ENCODE data around the gene HERPUD1. TPM values are rescaled to one million over a fixed set of nuclear protein-coding genes. Genes with fewer than 3 reads are reported as not detected.

HERPUD1 gene
- total RNA-seq, 1 donor from 2014 or later, result 97.7 TPM

- no peak overlapping the region for H3K27ac ChIP-seq
- H3K4me3 ChIP-seq, result no peak overlapping the region
- intact Hi-C loops (cut with DNase I), result no loop called here
- TF ChIP-seq CTCF (IDR thresholded peaks at IDR 0.05), result no peak
- no peak for TF ChIP-seq POLR2AphosphoS5 (IDR thresholded peaks at IDR 0.05; ENCODE audit: insufficient read depth in 1 of 2, low read depth in 1 of 2)
- no peak for TF ChIP-seq POLR2A (IDR thresholded peaks at IDR 0.05)
- H3K9me3 ChIP-seq, result no peaks in the 10 kb centered on the region
- peaks cover 0 to 76% of the 10 kb centered on the region in 2 donors for H3K36me3 ChIP-seq
- H3K27me3 ChIP-seq, result no peaks in the 10 kb centered on the region
- DNase-seq (ENCODE audit: extremely low spot score in 2 of 2), result no peak
- H3K4me1 ChIP-seq, result peaks cover under 1% of the 10 kb centered on the region
These were observed 11.9 kb downstream of the HERPUD1 start for GRCh38 chr16:56943761-56944375.

DNA sequence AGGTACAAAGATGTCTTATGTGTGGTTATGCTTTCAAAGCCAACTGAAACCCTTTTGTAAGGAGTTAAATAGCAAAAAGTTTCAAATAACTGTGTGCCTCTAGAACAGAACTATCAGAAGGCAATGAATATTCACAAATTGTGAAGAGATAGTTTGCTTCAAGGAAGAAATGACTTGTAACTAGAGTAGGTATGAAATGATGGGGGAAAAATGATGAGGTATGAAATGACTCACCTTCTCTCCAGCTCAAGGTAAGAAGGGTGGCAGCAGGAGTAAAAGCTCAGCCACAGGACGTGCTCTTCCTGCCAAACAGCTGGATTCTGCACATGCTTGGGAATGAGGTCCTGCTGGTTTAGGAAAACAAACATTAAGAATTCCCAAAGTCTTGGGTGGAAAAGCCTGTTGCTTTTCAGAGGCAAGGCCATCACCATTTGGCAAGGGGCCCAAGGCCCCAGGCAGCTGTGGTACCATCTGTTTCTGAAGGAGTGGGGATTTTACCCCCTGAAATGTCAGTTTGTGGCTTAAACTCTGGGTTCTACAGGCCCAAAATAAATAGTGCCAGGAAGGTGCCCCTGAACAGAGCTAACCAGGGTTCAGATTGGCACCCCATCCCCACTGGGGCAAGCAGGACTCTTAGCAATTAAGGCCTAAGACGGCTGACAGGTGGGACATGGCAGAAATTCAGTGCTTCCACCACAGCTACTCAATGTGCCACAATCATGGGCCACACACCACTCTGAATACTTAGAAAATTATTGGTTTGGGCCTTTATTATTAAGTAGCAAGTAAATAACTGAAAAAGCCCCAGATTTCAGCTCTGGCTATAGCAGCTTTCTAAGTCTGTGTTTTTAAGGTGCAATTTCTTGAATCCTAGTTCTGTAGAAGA, 13.3 kb downstream of the HERPUD1 start:
- H3K9me3 ChIP-seq, result no peaks in the 10 kb centered on the region
- H3K27ac ChIP-seq, result no peak overlapping the region
- TF ChIP-seq CTCF (IDR thresholded peaks at IDR 0.05) (no peak), POLR2AphosphoS5 (IDR thresholded peaks at IDR 0.05; ENCODE audit: insufficient read depth in 1 of 2, low read depth in 1 of 2) (no peak)
- no peak overlapping the region for H3K4me3 ChIP-seq
- H3K4me1 ChIP-seq, result no peaks in the 10 kb centered on the region
- peaks cover 0 to 63% of the 10 kb centered on the region in 2 donors for H3K36me3 ChIP-seq
- intact Hi-C loops (cut with DNase I), result no loop called here
- DNase-seq (ENCODE audit: extremely low spot score in 2 of 2), result no peak
- no peaks in the 10 kb centered on the region for H3K27me3 ChIP-seq

DNA sequence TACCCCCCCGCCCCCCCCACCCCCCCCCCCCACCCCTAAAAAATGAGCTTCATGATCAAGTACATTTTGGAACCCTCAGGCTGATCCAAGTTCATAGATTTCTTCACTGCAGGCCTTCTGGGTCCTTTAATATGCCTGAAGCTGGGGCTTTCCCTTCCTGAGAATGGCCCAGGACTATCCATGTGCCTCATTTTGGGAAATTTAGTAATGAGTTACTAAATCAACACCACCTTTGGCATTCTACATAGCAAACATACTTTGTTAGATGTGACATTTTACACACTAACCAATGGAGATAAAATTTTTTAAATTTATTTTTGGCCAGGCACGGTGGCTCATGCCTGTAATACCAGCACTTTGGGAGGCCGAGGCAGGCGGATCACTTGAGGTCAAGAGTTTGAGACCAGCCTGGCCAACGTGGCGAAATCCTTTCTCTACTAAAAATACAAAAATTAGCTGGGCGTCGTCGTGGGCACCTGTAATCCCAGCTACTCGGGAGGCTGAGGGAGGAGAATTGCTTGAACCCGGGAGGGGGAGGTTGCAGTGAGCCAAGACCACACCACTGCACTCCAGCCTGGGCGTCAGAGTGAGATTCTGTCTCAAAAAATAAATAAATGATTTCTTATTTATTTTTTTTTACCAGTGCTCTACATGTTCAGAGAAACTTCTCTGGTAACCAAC, 14.0 kb downstream of the HERPUD1 start:
- intact Hi-C loops (cut with DNase I), result no loop called here
- Histone ChIP-seq H3K4me1 (no peaks in the 10 kb centered on the region), H3K27me3 (no peaks in the 10 kb centered on the region), H3K9me3 (no peaks in the 10 kb centered on the region), H3K4me3 (no peak overlapping the region), H3K36me3 (peaks cover 0 to 55% of the 10 kb centered on the region in 2 donors), H3K27ac (no peak overlapping the region)
- TF ChIP-seq POLR2A (IDR thresholded peaks at IDR 0.05), result no peak
- no peak for TF ChIP-seq CTCF (IDR thresholded peaks at IDR 0.05)
- no peak for TF ChIP-seq POLR2AphosphoS5 (IDR thresholded peaks at IDR 0.05; ENCODE audit: insufficient read depth in 1 of 2, low read depth in 1 of 2)
- DNase-seq (ENCODE audit: extremely low spot score in 2 of 2), result no peak

GRCh38 chr16:56946767-56947603, 15.0 kb downstream of the HERPUD1 start:
- Histone ChIP-seq H3K27ac (no peak overlapping the region), H3K27me3 (no peaks in the 10 kb centered on the region), H3K4me3 (no peak overlapping the region), H3K4me1 (no peaks in the 10 kb centered on the region), H3K9me3 (no peaks in the 10 kb centered on the region), H3K36me3 (peaks cover 0 to 46% of the 10 kb centered on the region in 2 donors)
- TF ChIP-seq POLR2A (IDR thresholded peaks at IDR 0.05) (no peak), POLR2AphosphoS5 (IDR thresholded peaks at IDR 0.05; ENCODE audit: insufficient read depth in 1 of 2, low read depth in 1 of 2) (no peak), CTCF (IDR thresholded peaks at IDR 0.05) (no peak)
- DNase-seq (ENCODE audit: extremely low spot score in 2 of 2), result no peak
- intact Hi-C loops (cut with DNase I), result no loop called here

Measured in vagina (tissue), 2 donors.